ENCODE data around the gene ANKRD55. TPM values are rescaled to one million over a fixed set of nuclear protein-coding genes. Genes with fewer than 3 reads are reported as not detected.

Gene ANKRD55
- total and polyA plus RNA-seq, 4 donors: 0.37 to 1.9 (median 1.4) TPM

DNA sequence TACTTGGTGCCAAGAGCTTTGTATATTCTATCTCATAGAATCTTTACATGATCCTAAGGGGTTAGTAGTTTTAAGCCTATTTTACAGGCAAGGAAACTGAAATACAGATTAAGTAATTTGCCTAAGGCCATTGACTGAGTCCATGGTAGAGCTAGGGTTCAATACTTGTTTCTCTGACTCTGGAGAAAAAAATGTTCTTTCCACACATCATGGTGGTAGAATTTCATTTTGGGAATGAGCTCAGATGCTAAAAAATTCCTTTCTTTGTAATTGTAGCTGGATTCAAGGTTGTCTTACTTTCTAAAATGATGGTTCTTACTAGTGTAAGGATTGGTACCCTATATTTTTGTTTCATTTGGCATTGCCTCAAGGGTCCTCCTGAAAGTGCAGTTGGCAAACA, 86.0 kb downstream of the ANKRD55 start (continued):
- TF ChIP-seq, protein P1, sequence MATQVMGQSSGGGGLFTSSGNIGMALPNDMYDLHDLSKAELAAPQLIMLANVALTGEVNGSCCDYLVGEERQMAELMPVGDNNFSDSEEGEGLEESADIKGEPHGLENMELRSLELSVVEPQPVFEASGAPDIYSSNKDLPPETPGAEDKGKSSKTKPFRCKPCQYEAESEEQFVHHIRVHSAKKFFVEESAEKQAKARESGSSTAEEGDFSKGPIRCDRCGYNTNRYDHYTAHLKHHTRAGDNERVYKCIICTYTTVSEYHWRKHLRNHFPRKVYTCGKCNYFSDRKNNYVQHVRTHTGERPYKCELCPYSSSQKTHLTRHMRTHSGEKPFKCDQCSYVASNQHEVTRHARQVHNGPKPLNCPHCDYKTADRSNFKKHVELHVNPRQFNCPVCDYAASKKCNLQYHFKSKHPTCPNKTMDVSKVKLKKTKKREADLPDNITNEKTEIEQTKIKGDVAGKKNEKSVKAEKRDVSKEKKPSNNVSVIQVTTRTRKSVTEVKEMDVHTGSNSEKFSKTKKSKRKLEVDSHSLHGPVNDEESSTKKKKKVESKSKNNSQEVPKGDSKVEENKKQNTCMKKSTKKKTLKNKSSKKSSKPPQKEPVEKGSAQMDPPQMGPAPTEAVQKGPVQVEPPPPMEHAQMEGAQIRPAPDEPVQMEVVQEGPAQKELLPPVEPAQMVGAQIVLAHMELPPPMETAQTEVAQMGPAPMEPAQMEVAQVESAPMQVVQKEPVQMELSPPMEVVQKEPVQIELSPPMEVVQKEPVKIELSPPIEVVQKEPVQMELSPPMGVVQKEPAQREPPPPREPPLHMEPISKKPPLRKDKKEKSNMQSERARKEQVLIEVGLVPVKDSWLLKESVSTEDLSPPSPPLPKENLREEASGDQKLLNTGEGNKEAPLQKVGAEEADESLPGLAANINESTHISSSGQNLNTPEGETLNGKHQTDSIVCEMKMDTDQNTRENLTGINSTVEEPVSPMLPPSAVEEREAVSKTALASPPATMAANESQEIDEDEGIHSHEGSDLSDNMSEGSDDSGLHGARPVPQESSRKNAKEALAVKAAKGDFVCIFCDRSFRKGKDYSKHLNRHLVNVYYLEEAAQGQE (IDR thresholded peaks at IDR 0.05): no peak

DNA sequence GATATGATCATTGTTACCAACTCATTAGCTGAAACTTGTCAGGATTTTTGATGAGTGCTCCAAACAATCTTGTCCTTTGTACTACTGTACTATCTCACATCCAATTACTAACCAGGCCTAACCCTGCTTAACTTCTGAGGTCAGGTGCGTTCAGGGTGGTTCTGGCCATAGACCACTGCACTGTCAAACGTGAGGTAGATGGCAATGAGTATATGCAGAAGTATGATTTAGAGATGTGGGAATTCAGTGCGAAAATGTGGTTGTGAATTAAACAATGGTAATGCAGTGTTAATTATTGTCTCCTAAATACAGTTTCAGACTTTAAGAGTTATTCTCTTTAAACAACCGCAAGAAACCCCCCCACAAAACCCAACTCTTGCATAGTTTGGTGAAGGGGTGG, 86.5 kb downstream of the ANKRD55 start:
- H3K4me1 ChIP-seq (ENCODE audit: control insufficient read depth in 4 of 4, insufficient read depth in 4 of 4, low read length in 3 of 4): peaks cover 0 to 11% (median 5%) of the 10 kb centered on the region in 4 donors
- H3K4me3 ChIP-seq (ENCODE audit: low read depth in 1 of 3, low read length in 3 of 3): no peak overlapping the region
- 96% methylated on average over 4 of the region's 4 CpGs for WGBS
- no peaks in the 10 kb centered on the region for H3K36me3 ChIP-seq (ENCODE audit: control insufficient read depth in 4 of 4, insufficient read depth in 3 of 4, low read depth in 1 of 4, low read length in 3 of 4)
- no peak for DNase-seq (ENCODE audit: low spot score)
- no peaks in the 10 kb centered on the region for H3K27me3 ChIP-seq (ENCODE audit: control insufficient read depth in 4 of 4, insufficient read depth in 4 of 4, low read length in 3 of 4)
- H3K27ac ChIP-seq (ENCODE audit: low read depth in 1 of 2, low read length in 2 of 2): no peak overlapping the region
- H3K9ac ChIP-seq (ENCODE audit: low read depth in 1 of 2, low read length in 2 of 2): no peak overlapping the region
- no peaks in the 10 kb centered on the region for H3K9me3 ChIP-seq (ENCODE audit: control insufficient read depth in 4 of 4, low read length in 3 of 4)
- no peak for TF ChIP-seq JUND (IDR thresholded peaks at IDR 0.05)
- TF ChIP-seq TAF1 (conservative IDR thresholded peaks at IDR 0.05): no peak
- no peak for TF ChIP-seq FOXA2 (IDR thresholded peaks at IDR 0.05)
- no peak for TF ChIP-seq HNF4A (conservative IDR thresholded peaks at IDR 0.05)
- TF ChIP-seq, protein P2, sequence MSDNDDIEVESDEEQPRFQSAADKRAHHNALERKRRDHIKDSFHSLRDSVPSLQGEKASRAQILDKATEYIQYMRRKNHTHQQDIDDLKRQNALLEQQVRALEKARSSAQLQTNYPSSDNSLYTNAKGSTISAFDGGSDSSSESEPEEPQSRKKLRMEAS (IDR thresholded peaks at IDR 0.05): no peak
- TF ChIP-seq SP1 (IDR thresholded peaks at IDR 0.05): no peak
- no peak for TF ChIP-seq RAD21 (IDR thresholded peaks at IDR 0.05)
- TF ChIP-seq RXRA (IDR thresholded peaks at IDR 0.05): no peak
- TF ChIP-seq GABPA (IDR thresholded peaks at IDR 0.05 in 1 of 2, conservative IDR thresholded peaks at IDR 0.05 in 1 of 2): no peak
- TF ChIP-seq FOXA1 (IDR thresholded peaks at IDR 0.05): no peak
- no peak for TF ChIP-seq HNF4G (IDR thresholded peaks at IDR 0.05)
- TF ChIP-seq, protein P3, sequence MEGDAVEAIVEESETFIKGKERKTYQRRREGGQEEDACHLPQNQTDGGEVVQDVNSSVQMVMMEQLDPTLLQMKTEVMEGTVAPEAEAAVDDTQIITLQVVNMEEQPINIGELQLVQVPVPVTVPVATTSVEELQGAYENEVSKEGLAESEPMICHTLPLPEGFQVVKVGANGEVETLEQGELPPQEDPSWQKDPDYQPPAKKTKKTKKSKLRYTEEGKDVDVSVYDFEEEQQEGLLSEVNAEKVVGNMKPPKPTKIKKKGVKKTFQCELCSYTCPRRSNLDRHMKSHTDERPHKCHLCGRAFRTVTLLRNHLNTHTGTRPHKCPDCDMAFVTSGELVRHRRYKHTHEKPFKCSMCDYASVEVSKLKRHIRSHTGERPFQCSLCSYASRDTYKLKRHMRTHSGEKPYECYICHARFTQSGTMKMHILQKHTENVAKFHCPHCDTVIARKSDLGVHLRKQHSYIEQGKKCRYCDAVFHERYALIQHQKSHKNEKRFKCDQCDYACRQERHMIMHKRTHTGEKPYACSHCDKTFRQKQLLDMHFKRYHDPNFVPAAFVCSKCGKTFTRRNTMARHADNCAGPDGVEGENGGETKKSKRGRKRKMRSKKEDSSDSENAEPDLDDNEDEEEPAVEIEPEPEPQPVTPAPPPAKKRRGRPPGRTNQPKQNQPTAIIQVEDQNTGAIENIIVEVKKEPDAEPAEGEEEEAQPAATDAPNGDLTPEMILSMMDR (IDR thresholded peaks at IDR 0.05; ENCODE audit: low read depth, low read length, missing input control): no peak
- TF ChIP-seq, protein P4, sequence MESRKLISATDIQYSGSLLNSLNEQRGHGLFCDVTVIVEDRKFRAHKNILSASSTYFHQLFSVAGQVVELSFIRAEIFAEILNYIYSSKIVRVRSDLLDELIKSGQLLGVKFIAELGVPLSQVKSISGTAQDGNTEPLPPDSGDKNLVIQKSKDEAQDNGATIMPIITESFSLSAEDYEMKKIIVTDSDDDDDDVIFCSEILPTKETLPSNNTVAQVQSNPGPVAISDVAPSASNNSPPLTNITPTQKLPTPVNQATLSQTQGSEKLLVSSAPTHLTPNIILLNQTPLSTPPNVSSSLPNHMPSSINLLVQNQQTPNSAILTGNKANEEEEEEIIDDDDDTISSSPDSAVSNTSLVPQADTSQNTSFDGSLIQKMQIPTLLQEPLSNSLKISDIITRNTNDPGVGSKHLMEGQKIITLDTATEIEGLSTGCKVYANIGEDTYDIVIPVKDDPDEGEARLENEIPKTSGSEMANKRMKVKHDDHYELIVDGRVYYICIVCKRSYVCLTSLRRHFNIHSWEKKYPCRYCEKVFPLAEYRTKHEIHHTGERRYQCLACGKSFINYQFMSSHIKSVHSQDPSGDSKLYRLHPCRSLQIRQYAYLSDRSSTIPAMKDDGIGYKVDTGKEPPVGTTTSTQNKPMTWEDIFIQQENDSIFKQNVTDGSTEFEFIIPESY (IDR thresholded peaks at IDR 0.05): no peak
- TF ChIP-seq YY1 (IDR thresholded peaks at IDR 0.05): no peak
- no peak for TF ChIP-seq NR2F2 (IDR thresholded peaks at IDR 0.05)
- no peak for TF ChIP-seq EGR1 (IDR thresholded peaks at IDR 0.05; ENCODE audit: low read depth in 2 of 2)
- TF ChIP-seq, protein P1 (IDR thresholded peaks at IDR 0.05): no peak
